NCI-H128 (cell line): ENCODE measurements around the gene FSTL4.
"Not testable (repeated sequence)": the region's sequence is repeated elsewhere in the genome, so short reads cannot be mapped to it uniquely, and the experiment has no call there.

Experiments
- DNase-seq: peaks from one replicate; lab custom pipeline; 2025; ENCODE audit not compliant: unreplicated experiment; lab: John Stamatoyannopoulos, UW

FSTL4 gene

DNA sequence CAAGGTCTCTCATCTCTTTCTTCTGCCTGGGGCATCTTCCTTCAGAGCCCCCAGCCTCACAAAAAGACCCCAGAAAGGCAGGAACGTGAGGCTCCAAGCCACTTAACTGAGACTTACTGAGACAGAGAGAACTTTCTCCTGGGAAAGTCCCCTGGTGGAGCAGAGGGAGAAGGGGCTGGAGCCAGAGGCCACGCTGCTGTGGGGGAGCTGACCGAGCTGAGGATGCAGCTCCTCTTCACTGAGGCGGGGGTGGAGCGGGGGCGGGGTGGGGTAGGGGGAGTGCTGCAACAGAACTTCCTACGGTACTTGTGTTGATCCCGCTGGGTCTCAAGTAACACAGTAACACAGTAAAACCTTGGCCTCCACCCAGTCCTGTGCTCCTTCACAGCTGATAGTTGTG, 204.0 kb downstream of the FSTL4 start:
- DNase-seq = no peak

- DNase-seq = no peak
Measured at GRCh38 chr5:133406977-133407632, 205.2 kb downstream of the FSTL4 start.

DNA sequence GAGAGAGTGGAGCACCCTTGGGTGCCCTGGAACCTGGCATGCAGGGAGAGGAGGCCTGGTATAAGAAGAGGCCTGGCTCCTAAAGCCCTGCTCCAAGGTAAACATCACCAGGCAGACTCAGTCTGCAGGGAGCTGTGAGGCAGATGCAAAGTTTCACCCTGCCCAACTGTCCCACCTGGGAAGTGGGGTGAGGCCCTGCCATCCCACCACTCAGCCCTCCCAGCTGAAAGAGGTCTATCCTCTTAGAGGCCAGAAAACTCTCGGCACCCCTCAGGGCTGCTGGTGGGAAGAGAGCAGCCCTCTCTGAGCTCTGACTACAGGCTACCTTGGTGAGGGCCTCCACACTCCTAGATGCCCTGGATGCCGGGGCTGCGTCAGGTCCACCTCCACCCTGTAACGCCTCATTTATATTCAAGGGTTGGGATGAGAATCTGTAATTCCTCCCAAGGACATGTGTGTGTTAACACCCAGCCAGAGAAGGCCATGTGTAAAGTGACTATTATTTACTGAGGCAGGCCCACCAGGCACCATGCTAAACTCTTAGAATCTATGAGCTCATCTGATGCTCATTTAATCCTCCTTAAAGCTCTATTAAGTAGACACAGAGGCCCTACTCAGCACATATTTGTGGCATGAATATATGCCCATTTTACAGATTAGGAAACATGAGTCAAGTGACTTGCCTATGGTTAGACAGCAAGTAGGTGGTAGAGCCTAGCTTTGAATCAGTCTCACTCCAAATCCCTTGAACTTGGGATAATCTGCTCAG, 205.9 kb downstream of the FSTL4 start:
- DNase-seq = no peak

GRCh38 chr5:133405275-133406034, 206.9 kb downstream of the FSTL4 start:
- DNase-seq = no peak

GRCh38 chr5:133404724-133405123, 207.6 kb downstream of the FSTL4 start:
- no peak for DNase-seq

- DNase-seq = no peak
Measured at GRCh38 chr5:133403741-133404364, 208.5 kb downstream of the FSTL4 start.

DNA sequence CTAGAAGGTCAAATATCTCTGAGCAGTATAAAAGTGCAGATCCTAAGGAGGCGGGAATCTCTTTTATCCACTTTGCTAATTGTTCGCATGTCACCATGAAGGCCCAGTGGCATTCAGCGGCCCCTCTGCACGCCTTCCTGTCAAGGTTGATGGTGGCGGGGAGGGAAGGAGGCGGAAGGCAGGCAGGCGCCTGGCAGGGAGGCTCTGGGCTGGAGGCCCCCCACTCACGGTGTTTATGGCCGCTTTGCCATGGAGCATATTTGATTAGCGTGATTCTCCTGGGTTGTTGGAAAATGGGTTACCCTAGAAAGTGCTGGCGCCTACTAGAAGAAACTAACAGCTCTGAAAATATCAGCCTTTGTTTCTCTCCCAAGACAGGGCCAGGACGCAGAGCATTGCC, 209.6 kb downstream of the FSTL4 start:
- DNase-seq = no peak

GRCh38 chr5:133401731-133402347, 210.5 kb downstream of the FSTL4 start:
- DNase-seq = no peak

- DNase-seq = no peak
Measured at GRCh38 chr5:133400831-133401351, 211.4 kb downstream of the FSTL4 start.

GRCh38 chr5:133400120-133400519, 212.2 kb downstream of the FSTL4 start:
- DNase-seq = no peak

DNA sequence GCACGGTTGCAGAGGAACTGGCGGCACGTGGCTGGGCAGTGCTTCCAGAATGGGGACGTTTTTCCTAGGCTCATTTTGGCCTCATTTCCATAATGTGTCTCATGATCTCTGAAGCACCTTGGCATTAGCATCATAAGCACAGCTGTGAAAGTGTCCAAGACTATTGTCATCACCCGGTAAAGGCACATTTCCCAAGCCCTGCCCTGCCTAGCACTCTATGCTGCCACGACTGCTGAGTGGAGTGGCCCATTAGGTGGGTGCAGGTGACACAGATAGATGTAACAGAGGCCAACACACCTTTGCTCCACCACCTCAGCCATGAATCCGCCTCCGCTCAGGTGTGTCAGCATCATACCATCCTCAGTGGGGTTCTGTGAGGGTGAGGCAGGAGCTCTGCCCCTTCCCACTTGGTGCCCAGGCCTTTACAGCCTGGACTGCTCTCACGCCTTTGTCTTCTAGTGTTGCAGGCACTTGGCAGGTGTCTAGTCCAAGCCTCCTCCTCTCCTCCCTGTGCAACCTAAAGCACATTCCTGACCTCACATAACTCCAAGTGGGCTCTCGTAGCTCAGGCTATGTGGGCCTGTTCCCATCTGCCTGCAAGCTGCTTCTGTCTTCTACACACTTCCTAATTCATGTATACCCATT, 213.0 kb downstream of the FSTL4 start:
- no peak for DNase-seq

DNA sequence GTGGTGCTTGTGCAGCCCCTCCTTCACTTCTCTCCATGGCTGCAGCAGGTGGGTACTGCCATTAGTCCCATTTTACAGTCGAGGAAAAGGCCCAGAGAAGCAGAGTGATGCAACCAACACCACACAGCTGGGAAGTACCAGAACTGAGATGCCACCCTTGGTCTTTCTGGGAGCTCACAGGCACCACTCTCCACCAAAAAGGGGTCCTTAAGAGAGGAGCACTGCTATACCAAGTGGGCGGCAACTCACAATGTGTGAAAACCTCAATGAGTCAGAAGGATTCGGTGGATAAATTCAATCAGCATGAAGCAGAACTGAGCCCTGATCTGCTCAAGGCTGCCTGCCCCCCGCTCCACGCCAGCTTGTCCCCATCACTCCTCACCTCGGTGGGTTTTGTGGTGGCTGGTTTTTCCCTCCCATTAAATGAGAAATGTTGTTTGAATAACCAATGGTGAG, 213.7 kb downstream of the FSTL4 start:
- no peak for DNase-seq

DNA sequence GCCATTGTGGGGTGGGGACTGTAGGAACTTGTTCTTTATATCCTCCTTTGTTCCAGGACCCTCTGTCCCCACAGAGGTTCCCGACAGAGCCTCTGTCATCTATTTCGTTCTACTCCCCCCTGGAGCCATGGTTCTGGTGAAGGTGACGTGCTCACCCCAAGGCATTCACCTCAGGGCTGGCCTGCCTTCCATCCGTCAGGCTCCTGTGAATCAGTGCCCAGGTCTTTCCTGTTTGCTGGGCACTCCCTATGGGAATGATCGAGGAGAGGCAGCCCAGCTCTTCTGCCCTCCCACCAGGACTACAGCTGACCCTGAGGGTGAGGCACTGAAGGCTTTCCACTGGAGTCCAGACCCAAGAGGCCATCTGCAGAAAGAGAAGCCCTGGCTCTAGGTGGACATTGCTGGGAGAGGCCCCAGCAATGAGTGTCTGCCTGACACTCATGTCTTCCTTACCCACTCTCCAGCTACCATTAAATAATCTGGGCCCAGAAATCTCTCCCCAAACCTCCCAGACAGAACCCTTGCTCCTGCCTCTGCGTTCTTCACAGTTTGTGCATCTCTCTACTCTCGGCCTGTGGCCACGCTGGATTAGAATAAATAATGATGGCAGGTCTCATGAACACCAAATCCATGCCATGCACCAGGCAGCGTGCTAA, 214.2 kb downstream of the FSTL4 start:
- no peak for DNase-seq

- DNase-seq = no peak
Measured at GRCh38 chr5:133397348-133397747, 215.0 kb downstream of the FSTL4 start.

DNA sequence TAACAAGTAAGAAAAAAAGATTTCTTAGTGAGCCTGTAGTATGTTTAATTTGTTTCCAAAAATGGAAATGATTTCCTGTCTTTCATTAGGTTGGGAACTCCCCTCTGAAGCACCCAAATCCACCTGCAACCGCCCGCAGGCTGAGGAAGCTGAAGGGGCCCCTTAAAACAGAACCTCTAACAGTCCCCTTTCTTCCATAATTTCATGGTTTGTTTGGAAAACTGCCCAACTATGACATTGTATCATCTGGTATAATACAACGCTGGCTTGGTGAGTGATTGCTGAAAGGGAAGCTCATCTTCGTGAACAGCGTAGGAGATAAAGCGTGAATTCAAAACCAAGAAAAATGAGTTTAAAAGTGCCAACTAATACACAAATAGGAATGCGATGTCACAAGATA, 215.5 kb downstream of the FSTL4 start:
- DNase-seq = no peak

DNA sequence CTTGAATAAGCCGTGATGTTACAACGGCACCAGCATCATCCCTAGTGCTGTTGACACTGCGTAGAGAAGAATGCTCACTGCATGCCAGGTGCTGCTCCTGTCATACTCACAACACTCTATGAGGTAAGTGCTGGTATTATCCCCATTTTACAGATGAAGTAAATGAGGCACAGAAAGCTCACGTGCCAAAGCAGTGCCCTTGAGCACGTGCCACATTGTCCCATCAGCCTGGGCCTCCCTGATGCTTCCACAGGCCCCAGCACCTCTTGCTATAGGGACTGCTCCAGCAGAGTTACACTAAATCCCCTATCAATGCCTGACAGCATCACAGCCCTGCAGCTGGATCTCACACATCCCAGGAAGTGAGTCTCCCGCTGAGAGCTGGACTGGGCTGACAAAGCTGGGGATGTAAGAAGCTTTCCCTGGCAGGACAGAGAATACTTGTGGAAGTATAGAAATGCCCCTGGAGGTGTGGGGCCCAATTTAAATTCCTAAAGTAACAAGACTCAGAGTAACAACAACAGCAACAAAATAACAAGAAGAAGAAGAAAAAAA, 216.1 kb downstream of the FSTL4 start:
- no peak for DNase-seq

GRCh38 chr5:133395207-133395606, 217.1 kb downstream of the FSTL4 start:
- DNase-seq = not testable (repeated sequence)

DNA sequence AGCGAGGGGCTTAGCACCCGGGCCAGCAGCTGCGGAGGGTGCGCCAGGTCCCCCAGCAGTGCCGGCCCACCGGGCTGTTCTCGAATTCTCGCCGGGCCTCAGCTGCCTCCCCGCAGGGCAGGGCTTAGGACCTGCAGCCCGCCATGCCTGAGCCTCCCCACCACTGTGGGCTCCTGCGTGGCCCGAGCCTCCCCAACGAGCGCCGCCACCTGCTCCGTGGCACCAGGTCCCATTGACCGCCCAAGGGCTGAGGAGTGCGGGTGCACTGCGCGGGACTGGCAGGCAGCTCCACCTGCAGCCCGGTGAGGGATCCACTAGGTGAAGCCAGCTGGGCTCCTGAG, 217.9 kb downstream of the FSTL4 start:
- not testable (repeated sequence) for DNase-seq

- DNase-seq = no peak
Measured at GRCh38 chr5:133393776-133394476, 218.4 kb downstream of the FSTL4 start.
